Tongue (tissue), 3 donors: ENCODE results near the gene RPS23. TPM values are rescaled to one million over a fixed set of nuclear protein-coding genes. Genes with fewer than 3 reads are reported as not detected.
A peak's percentile ranks its signal among the peaks of the same experiment; 100 is the strongest.

Experiments
- DNase-seq: peaks from one replicate; pipeline ENCODE4 v3.0.0-alpha.2; 2015
- small RNA-seq: library from RNA; depleted of rRNA; stranded (forward); fragments of <200 nt; gene quantifications from one replicate; pipeline ENCODE3, GENCODE V24; 2014; ENCODE audit warnings: low replicate concordance
- total RNA-seq: library from RNA; depleted of rRNA; stranded (reverse); fragments of >200 nt; gene quantifications from one replicate; pipeline ENCODE4 v1.2.3, GENCODE V29; 2014

RPS23 gene
- total RNA-seq, 1 donor from 2014 or later, result 3,761 TPM

DNA sequence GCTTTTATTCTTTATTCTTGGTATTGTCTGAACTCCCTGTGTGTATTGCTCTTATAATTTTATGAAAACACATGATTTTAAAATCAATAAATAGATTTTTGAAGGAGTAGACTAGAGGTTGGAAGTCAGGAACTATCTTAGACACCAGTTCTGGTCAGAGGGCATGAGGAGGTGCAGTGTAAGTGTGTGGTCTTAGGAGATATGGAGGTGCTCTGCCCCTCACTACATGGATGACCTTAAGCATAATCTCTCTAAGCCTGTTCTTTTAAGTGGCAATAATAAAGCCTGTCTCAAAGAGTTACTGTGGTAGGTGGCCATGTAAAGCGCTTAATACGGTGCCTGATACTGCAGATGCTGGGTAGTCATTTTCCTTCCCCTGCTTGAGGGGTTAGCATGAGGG lies 34.0 kb downstream of the RPS23 start:
- DNase-seq, result no peak

GRCh38 chr5:82234885-82235284 lies 43.3 kb downstream of the RPS23 start:
- no peak for DNase-seq

DNA sequence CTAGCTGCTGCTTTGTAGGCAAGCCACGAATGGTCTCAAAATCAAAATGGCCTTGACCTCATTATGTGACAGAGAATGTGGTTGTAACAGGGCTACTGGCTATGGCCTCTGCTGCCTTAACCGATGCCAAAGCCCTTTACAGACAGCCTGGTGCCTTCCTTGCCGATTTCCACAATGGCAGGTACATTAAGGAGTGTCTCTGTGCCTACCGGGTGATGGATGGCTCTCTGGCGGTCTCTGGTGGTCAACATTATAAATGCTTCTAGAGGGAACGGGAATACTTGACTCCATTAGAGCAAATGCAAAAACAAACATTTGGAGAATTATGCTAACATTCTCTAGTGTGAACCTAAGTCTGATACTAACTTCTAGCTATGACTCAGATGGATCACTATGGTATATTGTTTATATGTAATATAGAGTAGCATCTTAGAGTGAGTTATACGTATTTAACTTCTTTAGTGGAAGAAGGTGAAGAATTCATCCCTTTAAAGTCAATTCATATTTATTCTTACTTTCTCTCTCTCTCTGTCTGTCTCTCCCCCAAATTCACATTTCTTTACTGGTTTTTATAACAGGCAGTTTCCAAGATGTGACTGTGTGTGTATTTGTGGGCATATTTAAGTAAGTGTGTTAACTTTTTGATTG lies 52.5 kb downstream of the RPS23 start:
- DNase-seq, result peak; percentile 80

Small RNA genes within 50 kb of the gene (small RNA-seq; reads per million reads assigned to genes)
- not detected for gene AC010598.1
